Endothelial cell of umbilical vein (primary cell): ENCODE results near the gene R3HDM2. TPM values are rescaled to one million over a fixed set of nuclear protein-coding genes. Genes with fewer than 3 reads are reported as not detected.

Experiments used
- BruUV-seq: library from RNA; stranded (reverse); fragments of 400-500 nt; replicated peaks from 2 replicates; lab custom pipeline; 2021; lab: Mats Ljungman, UMichigan
- CTCF ChIA-PET: fragments of 300-600, 350-600 bp; sonication (Branson Sonifier 250); formaldehyde crosslinking; loops from one replicate; lab custom pipeline; 2021; ENCODE audit warnings: antibody characterized with exemption, inconsistent platforms; lab: Charles Lee
- POLR2A ChIA-PET: fragments of 300-600, 350-600 bp; sonication (Branson Sonifier 250); formaldehyde crosslinking; loops from one replicate; lab custom pipeline; 2021; ENCODE audit warnings: antibody characterized with exemption, inconsistent platforms; lab: Charles Lee
- DNase-seq: peaks from one replicate; pipeline ENCODE4 v3.0.0-alpha.2; 2011; ENCODE audit warnings: low read depth, low spot score
- FAIRE-seq: peaks from 2 replicates; lab custom pipeline; 2011; peaks lifted over from hg19 to GRCh38; lab: Jason Lieb, UNC
- H2AFZ ChIP-seq: 2 replicates; pipeline ENCODE4 v1.6.0; 2012; ENCODE audit warnings: low read depth, low read length, control low read depth, inconsistent platforms
- H3K27ac ChIP-seq: 2 replicates; pipeline ENCODE4 v1.5.1; 2011; ENCODE audit warnings: low read depth, mild to moderate bottlenecking, control low read depth, low read length, moderate library complexity; ENCODE audit not compliant: insufficient read depth
- H3K27me3 ChIP-seq, 2 experiments: 2 replicates each; pipeline versions ENCODE4 v1.6.0 to v1.6.1; 2011; ENCODE audit warnings: low read length in 2 of 2, mixed read lengths in 1 of 2; ENCODE audit not compliant: control insufficient read depth in 2 of 2, insufficient read depth in 2 of 2
- H3K36me3 ChIP-seq, 2 experiments: 2 replicates in 1 of 2; 3 replicates in 1 of 2; pipeline ENCODE4 v1.5.1; 2011; ENCODE audit warnings: low read length in 2 of 2, mild to moderate bottlenecking in 1 of 2, moderate library complexity in 1 of 2; ENCODE audit not compliant: control insufficient read depth in 2 of 2, insufficient read depth in 2 of 2; ENCODE audit errors: extremely low read depth in 1 of 2
- H3K4me1 ChIP-seq: 3 replicates; pipeline ENCODE4 v1.5.1; 2011; ENCODE audit warnings: mild to moderate bottlenecking, low read length; ENCODE audit not compliant: control insufficient read depth, insufficient read depth; ENCODE audit errors: extremely low read depth
- H3K4me2 ChIP-seq: 2 replicates; pipeline ENCODE4 v1.6.1; 2011; ENCODE audit warnings: low read length, control low read depth, mixed read lengths; ENCODE audit not compliant: insufficient read depth
- H3K4me3 ChIP-seq, 3 experiments: fragments of 200-600 bp in 1 of 3; sonication (generic), shearing (Covaris generic) in 1 of 3; replicated peaks in 1 of 3; 2 replicates each; pipeline ENCODE4 v1.5.1; 2011 to 2016; ENCODE audit warnings: control low read depth in 3 of 3, low read length in 3 of 3, mild to moderate bottlenecking in 2 of 3, inconsistent platforms in 1 of 3, low read depth in 1 of 3, moderate library complexity in 1 of 3; ENCODE audit not compliant: insufficient read depth in 1 of 3
- H3K79me2 ChIP-seq: 2 replicates; pipeline ENCODE4 v1.6.0; 2012; ENCODE audit warnings: low read length, inconsistent platforms; ENCODE audit not compliant: control insufficient read depth, insufficient read depth
- H3K9ac ChIP-seq: replicated peaks from 2 replicates; pipeline ENCODE3; 2011; ENCODE audit warnings: low read length, control low read depth; ENCODE audit not compliant: insufficient read depth; ENCODE audit errors: extremely low read depth
- H3K9me1 ChIP-seq: replicated peaks from 3 replicates; pipeline ENCODE4 v1.6.0; 2011; ENCODE audit warnings: mild to moderate bottlenecking, low read length; ENCODE audit not compliant: control insufficient read depth, insufficient read depth; ENCODE audit errors: extremely low read depth
- H3K9me3 ChIP-seq: replicated peaks from 2 replicates; pipeline ENCODE4 v1.5.1; 2012; ENCODE audit warnings: low read length, inconsistent platforms; ENCODE audit not compliant: control insufficient read depth, insufficient read depth
- H4K20me1 ChIP-seq: replicated peaks from 2 replicates; pipeline ENCODE3; 2011; ENCODE audit warnings: mild to moderate bottlenecking, low read length; ENCODE audit not compliant: control insufficient read depth, insufficient read depth; ENCODE audit errors: extremely low read depth
- CTCF ChIP-seq, 2 donors: IDR thresholded peaks; 1 replicate in 1 of 2; 2 replicates in 1 of 2; pipeline ENCODE4 v1.5.1; 2011; ENCODE audit warnings: low read length in 2 of 2, mild to moderate bottlenecking in 2 of 2, moderate library complexity in 2 of 2, control low read depth in 1 of 2, inconsistent platforms in 1 of 2, low read depth in 1 of 2; ENCODE audit not compliant: insufficient read depth in 1 of 2; ENCODE audit errors: extremely low read depth in 1 of 2
- EZH2 ChIP-seq: IDR thresholded peaks from 2 replicates; pipeline ENCODE4 v1.6.1; 2012; ENCODE audit warnings: borderline replicate concordance, low read depth, mild to moderate bottlenecking, moderate library complexity, low read length, inconsistent platforms; ENCODE audit not compliant: severe bottlenecking
- FOS ChIP-seq: IDR thresholded peaks from 2 replicates; pipeline ENCODE4 v1.6.1; 2011; ENCODE audit warnings: mild to moderate bottlenecking, low read length, moderate library complexity, borderline replicate concordance; ENCODE audit not compliant: insufficient read depth
- GATA2 ChIP-seq: IDR thresholded peaks from 2 replicates; pipeline ENCODE4 v1.7.0; 2011; ENCODE audit warnings: low read depth, mild to moderate bottlenecking, moderate library complexity, mixed read lengths, low read length; ENCODE audit not compliant: insufficient read length, insufficient read depth
- JUN ChIP-seq: IDR thresholded peaks from 2 replicates; pipeline ENCODE4 v1.6.1; 2011; ENCODE audit warnings: borderline replicate concordance, low read depth; ENCODE audit not compliant: insufficient read length, insufficient read depth
- MAX ChIP-seq: IDR thresholded peaks from 2 replicates; pipeline ENCODE4 v1.6.1; 2011; ENCODE audit not compliant: insufficient read depth, insufficient read length
- MYC ChIP-seq: IDR thresholded peaks from one replicate; pipeline ENCODE4 v1.6.1; 2011; ENCODE audit warnings: mild to moderate bottlenecking, low read depth, low read length
- POLR2A ChIP-seq: IDR thresholded peaks from 2 replicates; pipeline ENCODE4 v1.6.1; 2012; ENCODE audit warnings: low read depth, mild to moderate bottlenecking, control low read depth, low read length
- POLR2AphosphoS5 ChIP-seq: IDR thresholded peaks from 2 replicates; pipeline ENCODE4 v1.6.1; 2012; ENCODE audit warnings: low read depth, mild to moderate bottlenecking, control low read depth, low read length, moderate library complexity; ENCODE audit not compliant: insufficient read depth
- dilution Hi-C: fragments of 300-500 bp; cut with MboI; formaldehyde crosslinking; loops from one replicate; pipeline ENCODE4 v1.15.0; 2019; ENCODE audit warnings: low sequenced_read_pairs; ENCODE audit not compliant: extremely low pct_ligation_motif_present
- intact Hi-C: fragments of 100-400 bp; cut with micrococcal nuclease; formaldehyde crosslinking; loops from one replicate; pipeline ENCODE4 v1.10.0; 2022
- polyA plus RNA-seq, 4 experiments: library from polyadenylated mRNA; depleted of rRNA in 3 of 4; stranded (reverse) in 3 of 4; unstranded in 1 of 4; fragments of >200 nt; gene quantifications; 2 replicates each; pipeline versions ENCODE4 v1.2.1 to v1.2.3, GENCODE V29; 2011 to 2012; ENCODE audit warnings: missing spikeins in 1 of 4
- total RNA-seq: library from RNA; stranded (reverse); gene quantifications from 2 replicates; pipeline ENCODE4 v1.2.3, GENCODE V29; 2021

The R3HDM2 gene
- total and polyA plus RNA-seq, 2 donors (not counting 3 experiments of a cell fraction or from before 2014, with no cell fraction given) = 26.1 to 31.3 TPM

GRCh38 chr12:57465030-57465746 is 34.3 kb upstream of the R3HDM2 start:
- no peak overlapping the region for H3K9ac ChIP-seq
- H3K4me2 ChIP-seq = no peak overlapping the region
- H4K20me1 ChIP-seq = no peaks in the 10 kb centered on the region
- ChIA-PET CTCF (interaction anchor here (1.0 to 1.4 kb wide), 2 partner anchors 10 kb away, joined by 3 to 7 read pairs; partner anchors contain the start of gene INHBE), POLR2A (no interaction called here)
- DNase-seq (no peak), FAIRE-seq (no peak)
- intact Hi-C loops = no loop called here
- no peak overlapping the region for H2AFZ ChIP-seq
- H3K79me2 ChIP-seq = no peaks in the 10 kb centered on the region
- dilution Hi-C loops = no loop called here
- no peaks in the 10 kb centered on the region for H3K9me1 ChIP-seq
- BruUV-seq = no TSS peak
- peaks cover 10 to 22% of the 10 kb centered on the region in 2 experiments for H3K27me3 ChIP-seq
- H3K36me3 ChIP-seq = no peaks in the 10 kb centered on the region
- H3K4me1 ChIP-seq = peaks cover 7% of the 10 kb centered on the region
- no peak overlapping the region for H3K27ac ChIP-seq
- H3K4me3 ChIP-seq = no peak overlapping the region
- TF ChIP-seq EZH2 (no peak), POLR2AphosphoS5 (no peak), JUN (no peak), MYC (no peak), POLR2A (no peak), CTCF (IDR thresholded peaks at IDR 0.05; ENCODE audit: extremely low read depth in 1 of 2, insufficient read depth in 1 of 2, low read depth in 1 of 2, low read length in 2 of 2) (no peak), MAX (no peak), FOS (no peak), GATA2 (no peak)
- no peaks in the 10 kb centered on the region for H3K9me3 ChIP-seq
